ENCODE data around the gene KSR2. TPM values are rescaled to one million over a fixed set of nuclear protein-coding genes. Genes with fewer than 3 reads are reported as not detected.

The KSR2 gene
- total RNA-seq, 4 donors from 2014 or later: 0.32 to 7.0 (median 0.60) TPM

DNA sequence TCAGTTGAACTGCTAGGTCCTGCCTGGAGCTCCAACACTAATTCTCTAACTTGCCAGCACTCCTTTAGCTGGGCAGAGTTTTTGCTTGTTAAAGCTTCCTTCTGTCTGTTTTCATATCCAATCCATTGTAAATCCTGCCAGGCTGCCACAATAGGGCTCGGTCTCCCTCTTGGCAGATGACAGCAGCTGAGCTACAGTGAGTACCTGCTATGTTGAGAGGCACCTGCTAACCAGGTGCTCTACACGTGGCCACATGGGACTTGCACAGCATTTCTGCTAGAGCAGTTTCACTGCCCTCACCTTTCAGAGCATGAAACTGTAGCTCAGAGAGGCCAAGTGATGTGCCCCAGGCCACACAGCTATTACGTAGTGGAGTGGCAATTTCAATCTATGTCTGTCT, 500.8 kb downstream of the KSR2 start:
- H3K4me3 ChIP-seq: no peak overlapping the region
- TF ChIP-seq POLR2AphosphoS5 (IDR thresholded peaks at IDR 0.05): no peak
- no peaks in the 10 kb centered on the region for H3K27me3 ChIP-seq
- WGBS, 2 donors (ENCODE audit: low coverage in 1 of 2): 66% methylated on average over 3 of the region's 3 CpGs; no CpG with 5 or more reads in 1 of the 2 donors
- H3K9me3 ChIP-seq: peaks cover 0 to 4% of the 10 kb centered on the region in 2 donors
- H3K4me1 ChIP-seq: no peaks in the 10 kb centered on the region
- in situ Hi-C loops (cut with MboI; ENCODE audit: low pct_ligation_motif_present in 1 of 4, low pct_unique_long_range_greater_than_20kb in 1 of 4, low sequenced_read_pairs in 3 of 4): no loop called here
- H3K27ac ChIP-seq: no peak overlapping the region
- DNase-seq: no peak
- no peaks in the 10 kb centered on the region for H3K36me3 ChIP-seq
- intact Hi-C loops (cut with DNase I; ENCODE audit: low total_unique reads): no loop called here

GRCh38 chr12:117467588-117467987, 501.2 kb downstream of the KSR2 start:
- Histone ChIP-seq H3K9me3 (peaks cover 0 to 4% of the 10 kb centered on the region in 2 donors), H3K4me1 (no peaks in the 10 kb centered on the region), H3K4me3 (no peak overlapping the region), H3K27ac (no peak overlapping the region), H3K36me3 (no peaks in the 10 kb centered on the region), H3K27me3 (no peaks in the 10 kb centered on the region)
- DNase-seq: no peak
- intact Hi-C loops (cut with DNase I; ENCODE audit: low total_unique reads): no loop called here
- in situ Hi-C loops (cut with MboI; ENCODE audit: low pct_ligation_motif_present in 1 of 4, low pct_unique_long_range_greater_than_20kb in 1 of 4, low sequenced_read_pairs in 3 of 4): no loop called here
- no peak for TF ChIP-seq EP300 (IDR thresholded peaks at IDR 0.05; ENCODE audit: low read depth)
- TF ChIP-seq POLR2A (IDR thresholded peaks at IDR 0.05): no peak
- TF ChIP-seq, protein P1, sequence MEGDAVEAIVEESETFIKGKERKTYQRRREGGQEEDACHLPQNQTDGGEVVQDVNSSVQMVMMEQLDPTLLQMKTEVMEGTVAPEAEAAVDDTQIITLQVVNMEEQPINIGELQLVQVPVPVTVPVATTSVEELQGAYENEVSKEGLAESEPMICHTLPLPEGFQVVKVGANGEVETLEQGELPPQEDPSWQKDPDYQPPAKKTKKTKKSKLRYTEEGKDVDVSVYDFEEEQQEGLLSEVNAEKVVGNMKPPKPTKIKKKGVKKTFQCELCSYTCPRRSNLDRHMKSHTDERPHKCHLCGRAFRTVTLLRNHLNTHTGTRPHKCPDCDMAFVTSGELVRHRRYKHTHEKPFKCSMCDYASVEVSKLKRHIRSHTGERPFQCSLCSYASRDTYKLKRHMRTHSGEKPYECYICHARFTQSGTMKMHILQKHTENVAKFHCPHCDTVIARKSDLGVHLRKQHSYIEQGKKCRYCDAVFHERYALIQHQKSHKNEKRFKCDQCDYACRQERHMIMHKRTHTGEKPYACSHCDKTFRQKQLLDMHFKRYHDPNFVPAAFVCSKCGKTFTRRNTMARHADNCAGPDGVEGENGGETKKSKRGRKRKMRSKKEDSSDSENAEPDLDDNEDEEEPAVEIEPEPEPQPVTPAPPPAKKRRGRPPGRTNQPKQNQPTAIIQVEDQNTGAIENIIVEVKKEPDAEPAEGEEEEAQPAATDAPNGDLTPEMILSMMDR (IDR thresholded peaks at IDR 0.05): no peak
- no peak for TF ChIP-seq POLR2AphosphoS5 (IDR thresholded peaks at IDR 0.05)

- Histone ChIP-seq H3K9me3 (peaks cover 0 to 4% of the 10 kb centered on the region in 2 donors), H3K27ac (no peak overlapping the region), H3K27me3 (no peaks in the 10 kb centered on the region), H3K4me1 (no peaks in the 10 kb centered on the region), H3K4me3 (no peak overlapping the region), H3K36me3 (no peaks in the 10 kb centered on the region)
- TF ChIP-seq, protein P1 (IDR thresholded peaks at IDR 0.05): no peak
- TF ChIP-seq EP300 (IDR thresholded peaks at IDR 0.05; ENCODE audit: low read depth) (no peak), POLR2AphosphoS5 (IDR thresholded peaks at IDR 0.05) (no peak), POLR2A (IDR thresholded peaks at IDR 0.05) (no peak)
- intact Hi-C loops (cut with DNase I; ENCODE audit: low total_unique reads): no loop called here
- in situ Hi-C loops (cut with MboI; ENCODE audit: low pct_ligation_motif_present in 1 of 4, low pct_unique_long_range_greater_than_20kb in 1 of 4, low sequenced_read_pairs in 3 of 4): no loop called here
- DNase-seq: peak; percentile 7
- 62% methylated on average over 20 of the region's 20 CpGs; no CpG with 5 or more reads in 1 of the 2 donors for WGBS, 2 donors (ENCODE audit: low coverage in 1 of 2)
Observed at GRCh38 chr12:117466677-117467362, 502.0 kb downstream of the KSR2 start.

DNA sequence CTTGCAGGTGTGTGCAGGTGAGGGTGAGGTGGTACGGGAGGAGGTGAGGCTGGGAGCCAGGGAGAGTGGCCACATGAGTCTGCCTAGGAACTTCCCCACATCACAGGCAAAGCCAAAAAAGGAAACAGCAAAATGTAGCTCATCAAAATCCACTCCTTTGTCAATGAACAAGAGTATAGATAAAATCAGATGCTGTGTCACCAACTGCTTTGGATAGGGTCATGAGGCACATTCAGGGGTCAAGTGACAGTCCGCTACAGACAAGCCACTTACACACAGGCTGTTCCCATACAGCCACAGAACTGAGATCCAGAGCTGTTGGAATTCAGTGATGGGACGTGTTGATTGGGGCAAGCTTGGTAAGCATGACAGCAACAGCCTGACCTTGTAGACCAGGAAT, 507.1 kb downstream of the KSR2 start:
- no peak for TF ChIP-seq POLR2AphosphoS5 (IDR thresholded peaks at IDR 0.05)
- no peak for TF ChIP-seq POLR2A (IDR thresholded peaks at IDR 0.05)
- TF ChIP-seq EP300 (IDR thresholded peaks at IDR 0.05; ENCODE audit: low read depth): no peak
- TF ChIP-seq, protein P1 (IDR thresholded peaks at IDR 0.05): no peak
- H3K36me3 ChIP-seq: no peaks in the 10 kb centered on the region
- H3K27me3 ChIP-seq: no peaks in the 10 kb centered on the region
- H3K27ac ChIP-seq: no peak overlapping the region
- H3K9me3 ChIP-seq: no peaks in the 10 kb centered on the region
- in situ Hi-C loops (cut with MboI; ENCODE audit: low pct_ligation_motif_present in 1 of 4, low pct_unique_long_range_greater_than_20kb in 1 of 4, low sequenced_read_pairs in 3 of 4): no loop called here
- intact Hi-C loops (cut with DNase I; ENCODE audit: low total_unique reads): no loop called here
- DNase-seq: no peak
- no peak overlapping the region for H3K4me3 ChIP-seq
- WGBS, 2 donors (ENCODE audit: low coverage in 1 of 2): 84% methylated on average over 3 of the region's 3 CpGs; no CpG with 5 or more reads in 1 of the 2 donors
- no peaks in the 10 kb centered on the region for H3K4me1 ChIP-seq

DNA sequence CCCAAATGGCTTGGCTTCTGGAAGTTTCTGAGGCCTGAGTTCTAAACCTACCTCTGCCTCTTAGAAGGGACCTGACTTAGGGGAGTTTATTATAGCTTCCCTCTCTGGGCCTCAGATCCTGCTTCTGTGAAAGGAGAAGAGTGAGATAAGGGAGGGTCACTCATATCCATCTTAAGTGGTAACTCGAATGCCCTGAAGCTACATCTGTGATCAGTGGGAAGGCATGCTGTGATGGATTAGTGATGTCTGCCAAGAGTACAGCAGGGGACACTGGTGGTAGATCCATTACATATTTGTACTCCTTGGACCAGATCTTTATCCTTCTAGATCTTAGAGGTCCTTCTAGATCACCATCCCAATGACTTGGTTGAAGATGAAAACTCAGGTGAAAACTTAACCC, 509.6 kb downstream of the KSR2 start:
- in situ Hi-C loops (cut with MboI; ENCODE audit: low pct_ligation_motif_present in 1 of 4, low pct_unique_long_range_greater_than_20kb in 1 of 4, low sequenced_read_pairs in 3 of 4) (no loop called here), intact Hi-C loops (cut with DNase I; ENCODE audit: low total_unique reads) (no loop called here)
- DNase-seq: no peak

More for the DNA sequence above, 509.6 kb downstream of the KSR2 start:
- no peaks in the 10 kb centered on the region for H3K9me3 ChIP-seq
- no peaks in the 10 kb centered on the region for H3K36me3 ChIP-seq
- H3K27ac ChIP-seq: no peak overlapping the region
- TF ChIP-seq POLR2AphosphoS5 (IDR thresholded peaks at IDR 0.05) (no peak), POLR2A (IDR thresholded peaks at IDR 0.05) (no peak), EP300 (IDR thresholded peaks at IDR 0.05; ENCODE audit: low read depth) (no peak)
- TF ChIP-seq, protein P1 (IDR thresholded peaks at IDR 0.05): no peak
- H3K4me3 ChIP-seq: no peak overlapping the region
- no peaks in the 10 kb centered on the region for H3K27me3 ChIP-seq
- WGBS, 2 donors (ENCODE audit: low coverage in 1 of 2): 71% methylated on average over 1 of the region's 1 CpG; no CpG with 5 or more reads in 1 of the 2 donors
- no peaks in the 10 kb centered on the region for H3K4me1 ChIP-seq
